ENCODE data around the gene VCAN. TPM values are rescaled to one million over a fixed set of nuclear protein-coding genes. Genes with fewer than 3 reads are reported as not detected.

Gene VCAN
- total RNA-seq, 1 donor from 2014 or later, result 178 TPM

DNA sequence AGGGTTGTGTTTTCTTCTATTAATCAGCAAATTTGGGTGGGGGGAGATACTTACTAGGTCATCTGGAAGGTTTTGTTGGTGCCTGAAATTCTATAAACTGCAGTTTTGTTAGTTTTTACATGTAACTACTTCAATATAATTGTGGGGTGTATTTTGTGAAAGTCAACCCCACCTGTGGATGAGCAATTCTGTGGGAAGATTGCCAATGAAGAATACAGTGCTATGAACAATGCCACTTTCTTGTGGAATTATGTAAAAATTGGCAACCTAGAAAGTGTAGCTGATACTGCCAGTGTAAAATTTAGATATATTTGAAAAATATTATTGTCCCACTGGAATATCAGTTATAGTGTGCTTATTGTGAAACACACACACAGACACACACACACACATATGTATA is 80.7 kb downstream of the VCAN start:
- no peak for DNase-seq (ENCODE audit: low read depth)
- TF ChIP-seq, protein P1, sequence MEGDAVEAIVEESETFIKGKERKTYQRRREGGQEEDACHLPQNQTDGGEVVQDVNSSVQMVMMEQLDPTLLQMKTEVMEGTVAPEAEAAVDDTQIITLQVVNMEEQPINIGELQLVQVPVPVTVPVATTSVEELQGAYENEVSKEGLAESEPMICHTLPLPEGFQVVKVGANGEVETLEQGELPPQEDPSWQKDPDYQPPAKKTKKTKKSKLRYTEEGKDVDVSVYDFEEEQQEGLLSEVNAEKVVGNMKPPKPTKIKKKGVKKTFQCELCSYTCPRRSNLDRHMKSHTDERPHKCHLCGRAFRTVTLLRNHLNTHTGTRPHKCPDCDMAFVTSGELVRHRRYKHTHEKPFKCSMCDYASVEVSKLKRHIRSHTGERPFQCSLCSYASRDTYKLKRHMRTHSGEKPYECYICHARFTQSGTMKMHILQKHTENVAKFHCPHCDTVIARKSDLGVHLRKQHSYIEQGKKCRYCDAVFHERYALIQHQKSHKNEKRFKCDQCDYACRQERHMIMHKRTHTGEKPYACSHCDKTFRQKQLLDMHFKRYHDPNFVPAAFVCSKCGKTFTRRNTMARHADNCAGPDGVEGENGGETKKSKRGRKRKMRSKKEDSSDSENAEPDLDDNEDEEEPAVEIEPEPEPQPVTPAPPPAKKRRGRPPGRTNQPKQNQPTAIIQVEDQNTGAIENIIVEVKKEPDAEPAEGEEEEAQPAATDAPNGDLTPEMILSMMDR (IDR thresholded peaks at IDR 0.05; ENCODE audit: insufficient read depth, low read length, poor library complexity, severe bottlenecking), result no peak

DNA sequence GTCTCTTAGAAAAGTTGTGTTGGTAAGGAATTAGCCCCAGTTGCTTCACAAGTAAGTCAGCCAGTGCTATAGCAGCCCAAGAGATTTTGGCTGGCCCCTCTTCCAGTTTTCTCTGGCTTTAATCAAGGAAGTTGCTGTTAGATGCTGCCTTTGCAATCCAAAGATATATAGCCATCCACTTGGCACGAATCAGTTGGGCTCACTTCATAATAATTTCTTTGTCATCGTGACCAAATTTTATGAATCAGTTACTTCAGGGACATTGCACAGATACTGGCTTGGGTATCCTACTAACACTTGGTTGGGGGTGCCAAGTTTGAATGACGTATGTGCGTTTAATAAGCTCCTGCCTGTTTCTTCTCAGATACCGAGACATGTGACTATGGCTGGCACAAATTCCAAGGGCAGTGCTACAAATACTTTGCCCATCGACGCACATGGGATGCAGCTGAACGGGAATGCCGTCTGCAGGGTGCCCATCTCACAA is 81.5 kb downstream of the VCAN start:
- peaks cover 6% of the 10 kb centered on the region for H3K36me3 ChIP-seq (ENCODE audit: control insufficient read depth, insufficient read depth, low read length)
- TF ChIP-seq, protein P1 (IDR thresholded peaks at IDR 0.05; ENCODE audit: insufficient read depth, low read length, poor library complexity, severe bottlenecking), result no peak

More for the DNA sequence above, 80.7 kb downstream of the VCAN start:
- Histone ChIP-seq H3K36me3 (ENCODE audit: control insufficient read depth, insufficient read depth, low read length) (peaks cover 6% of the 10 kb centered on the region), H3K27me3 (ENCODE audit: control insufficient read depth, insufficient read depth, low read length) (no peaks in the 10 kb centered on the region), H3K4me3 (ENCODE audit: low read depth, low read length) (no peak overlapping the region)

DNA sequence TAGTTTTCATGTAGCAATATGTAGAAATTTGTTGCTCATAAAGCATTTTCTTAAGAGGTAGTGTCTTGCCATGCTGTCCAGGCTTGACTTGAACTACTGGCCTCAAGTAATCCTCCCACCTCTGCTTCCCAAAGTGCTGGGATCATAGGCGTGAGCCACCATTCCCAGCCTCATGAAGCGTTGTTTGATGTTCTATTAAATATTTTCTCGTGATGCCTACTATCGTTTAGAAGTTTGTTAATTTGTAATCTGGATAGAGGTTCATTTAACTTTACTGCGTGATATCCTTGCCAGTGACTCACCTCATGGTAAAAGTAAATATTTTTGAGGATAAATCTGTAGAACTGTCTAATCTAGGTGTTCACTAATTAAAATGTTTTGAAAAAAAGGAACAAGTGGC is 82.6 kb downstream of the VCAN start:
- DNase-seq (ENCODE audit: low read depth), result peak; percentile 31
- no peak overlapping the region for H3K4me3 ChIP-seq (ENCODE audit: low read depth, low read length)
- H3K27me3 ChIP-seq (ENCODE audit: control insufficient read depth, insufficient read depth, low read length), result no peaks in the 10 kb centered on the region
- peaks cover 6% of the 10 kb centered on the region for H3K36me3 ChIP-seq (ENCODE audit: control insufficient read depth, insufficient read depth, low read length)
- TF ChIP-seq, protein P1 (IDR thresholded peaks at IDR 0.05; ENCODE audit: insufficient read depth, low read length, poor library complexity, severe bottlenecking), result no peak

More for the DNA sequence above, 81.5 kb downstream of the VCAN start:
- Histone ChIP-seq H3K4me3 (ENCODE audit: low read depth, low read length) (no peak overlapping the region), H3K27me3 (ENCODE audit: control insufficient read depth, insufficient read depth, low read length) (no peaks in the 10 kb centered on the region)
- no peak for DNase-seq (ENCODE audit: low read depth)

DNA sequence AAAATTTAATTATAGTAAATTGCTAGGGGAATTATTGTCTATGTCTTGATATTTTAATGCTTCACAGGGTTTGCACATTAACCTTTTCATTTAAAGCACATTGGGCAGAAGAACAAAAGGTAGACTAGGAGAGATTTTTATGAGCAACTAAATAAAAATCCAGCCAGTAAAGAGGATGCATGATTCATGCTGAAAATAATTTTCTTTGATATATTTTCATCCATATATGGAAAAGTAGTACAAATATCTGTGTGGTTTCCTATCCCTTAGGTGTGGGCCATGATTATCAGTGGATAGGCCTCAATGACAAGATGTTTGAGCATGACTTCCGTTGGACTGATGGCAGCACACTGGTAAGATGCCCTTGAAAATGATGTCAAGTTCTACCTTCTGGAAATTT is 83.1 kb downstream of the VCAN start:
- Histone ChIP-seq H3K36me3 (ENCODE audit: control insufficient read depth, insufficient read depth, low read length) (peaks cover 6% of the 10 kb centered on the region), H3K27me3 (ENCODE audit: control insufficient read depth, insufficient read depth, low read length) (no peaks in the 10 kb centered on the region), H3K4me3 (ENCODE audit: low read depth, low read length) (no peak overlapping the region)
- no peak for DNase-seq (ENCODE audit: low read depth)
- TF ChIP-seq, protein P1 (IDR thresholded peaks at IDR 0.05; ENCODE audit: insufficient read depth, low read length, poor library complexity, severe bottlenecking), result no peak

DNA sequence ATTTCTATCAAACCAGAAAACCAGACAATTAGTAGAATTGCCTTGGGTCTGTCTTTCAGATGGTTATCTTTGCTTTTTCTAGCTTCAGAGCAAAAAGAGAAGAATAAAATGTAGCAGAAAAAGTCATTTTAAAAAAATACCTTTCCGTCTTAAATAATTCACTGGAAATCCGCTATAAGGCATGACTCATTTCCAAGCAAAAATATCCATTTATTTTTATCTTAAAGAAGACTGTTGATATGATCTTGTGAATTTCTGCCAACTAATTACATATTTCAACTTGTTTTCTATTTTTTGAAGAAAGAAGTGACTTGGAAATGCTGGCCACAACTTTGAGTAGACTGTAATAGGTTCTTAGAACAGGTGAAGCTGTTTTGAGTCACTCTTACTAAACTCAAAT is 83.7 kb downstream of the VCAN start:
- TF ChIP-seq, protein P1 (IDR thresholded peaks at IDR 0.05; ENCODE audit: insufficient read depth, low read length, poor library complexity, severe bottlenecking), result no peak

DNA sequence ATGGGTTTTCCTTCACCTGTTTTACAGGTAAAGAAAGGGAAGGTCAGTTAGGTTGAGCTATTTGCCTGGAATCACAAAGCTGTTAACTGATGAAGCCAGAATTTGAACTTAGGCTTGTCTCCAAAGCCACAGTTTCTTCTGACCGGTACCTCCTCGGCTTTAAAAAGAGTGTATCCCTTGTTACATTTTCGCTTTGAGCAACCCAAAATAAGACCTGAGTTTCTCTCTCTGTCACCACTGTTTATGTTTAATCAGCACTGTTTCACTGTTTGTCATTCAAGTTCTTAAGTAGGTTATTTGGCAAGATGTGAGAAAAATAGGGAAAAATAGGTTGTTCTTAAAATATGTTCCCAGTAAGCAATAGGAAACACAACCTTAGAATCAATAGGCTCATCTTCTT is 84.6 kb downstream of the VCAN start:
- no peak for DNase-seq (ENCODE audit: low read depth)
- H3K4me3 ChIP-seq (ENCODE audit: low read depth, low read length), result no peak overlapping the region
- no peaks in the 10 kb centered on the region for H3K27me3 ChIP-seq (ENCODE audit: control insufficient read depth, insufficient read depth, low read length)
- TF ChIP-seq, protein P1 (IDR thresholded peaks at IDR 0.05; ENCODE audit: insufficient read depth, low read length, poor library complexity, severe bottlenecking), result no peak
- H3K36me3 ChIP-seq (ENCODE audit: control insufficient read depth, insufficient read depth, low read length), result peaks cover 6% of the 10 kb centered on the region

More for the DNA sequence above, 83.7 kb downstream of the VCAN start:
- Histone ChIP-seq H3K27me3 (ENCODE audit: control insufficient read depth, insufficient read depth, low read length) (no peaks in the 10 kb centered on the region), H3K4me3 (ENCODE audit: low read depth, low read length) (no peak overlapping the region), H3K36me3 (ENCODE audit: control insufficient read depth, insufficient read depth, low read length) (peaks cover 6% of the 10 kb centered on the region)
- DNase-seq (ENCODE audit: low read depth), result no peak
